Measurements from ENCODE around the gene PPM1M. TPM values are rescaled to one million over a fixed set of nuclear protein-coding genes. Genes with fewer than 3 reads are reported as not detected.

PPM1M gene
- total and polyA plus RNA-seq, 10 of the 15 experiments (the other 5 are each of a cell fraction or from before 2014, with no cell fraction given) = 7.3 to 24.8 (median 15.8) TPM

GRCh38 chr3:52243791-52244628 is 1.5 kb upstream of the PPM1M start (continued):
- TF ChIP-seq E2F8 (IDR thresholded peaks at IDR 0.05; ENCODE audit: low read depth, partially characterized antibody) (no peak), ZNF384 (IDR thresholded peaks at IDR 0.05; ENCODE audit: borderline replicate concordance, low read depth, low read length) (no peak), E2F4 (IDR thresholded peaks at IDR 0.05; ENCODE audit: low read depth, low read length) (no peak), NFXL1 (IDR thresholded peaks at IDR 0.05; ENCODE audit: borderline replicate concordance) (no peak), SMAD5 (IDR thresholded peaks at IDR 0.05; ENCODE audit: low read depth) (no peak), ZNF24 (IDR thresholded peaks at IDR 0.05) (no peak), SUPT20H (IDR thresholded peaks at IDR 0.05; ENCODE audit: borderline replicate concordance, control insufficient read depth, low read depth, low read length) (no peak), YY1 (IDR thresholded peaks at IDR 0.05; ENCODE audit: low read depth, low read length) (no peak; the same call in 1 of the 2 replicates), GABPA (IDR thresholded peaks at IDR 0.05; ENCODE audit: low read depth) (no peak), NR2C1 (IDR thresholded peaks at IDR 0.05) (no peak), JUND (IDR thresholded peaks at IDR 0.05; ENCODE audit: low read depth, low read length) (peak; percentile 57; the same call in 1 of the 2 replicates), ZNF217 (IDR thresholded peaks at IDR 0.05) (no peak), USF1 (IDR thresholded peaks at IDR 0.05; ENCODE audit: borderline replicate concordance, extremely low read length, insufficient read depth, low read depth, low read length) (no peak), ZNF274 (IDR thresholded peaks at IDR 0.05; ENCODE audit: insufficient read depth, insufficient read length) (no peak), ASH2L (IDR thresholded peaks at IDR 0.05; ENCODE audit: borderline replicate concordance, low read depth) (no peak), MTA2 (IDR thresholded peaks at IDR 0.05; ENCODE audit: low read depth) (peak; percentile 85), NKRF (conservative IDR thresholded peaks at IDR 0.05) (no peak), SMAD1 (IDR thresholded peaks at IDR 0.05; ENCODE audit: low read depth, partially characterized antibody) (no peak), CTCF (IDR thresholded peaks at IDR 0.05 in 2 of 3, conservative IDR thresholded peaks at IDR 0.05 in 1 of 3; ENCODE audit: control insufficient read depth in 2 of 3, extremely low read depth in 1 of 3, insufficient read depth in 1 of 3, low read depth in 3 of 3, low read length in 3 of 3) (no peak), FOXK2 (IDR thresholded peaks at IDR 0.05) (no peak), POLR2A (IDR thresholded peaks at IDR 0.05; ENCODE audit: low read depth, low read length) (peak; percentile 69)
